ENCODE results near the gene LEUTX. TPM values are rescaled to one million over a fixed set of nuclear protein-coding genes. Genes with fewer than 3 reads are reported as not detected.
"Not testable (repeated sequence)": the region's sequence is repeated elsewhere in the genome, so short reads cannot be mapped to it uniquely, and the experiment has no call there.

The LEUTX gene
- total RNA-seq, 1 donor from 2014 or later = not detected

DNA sequence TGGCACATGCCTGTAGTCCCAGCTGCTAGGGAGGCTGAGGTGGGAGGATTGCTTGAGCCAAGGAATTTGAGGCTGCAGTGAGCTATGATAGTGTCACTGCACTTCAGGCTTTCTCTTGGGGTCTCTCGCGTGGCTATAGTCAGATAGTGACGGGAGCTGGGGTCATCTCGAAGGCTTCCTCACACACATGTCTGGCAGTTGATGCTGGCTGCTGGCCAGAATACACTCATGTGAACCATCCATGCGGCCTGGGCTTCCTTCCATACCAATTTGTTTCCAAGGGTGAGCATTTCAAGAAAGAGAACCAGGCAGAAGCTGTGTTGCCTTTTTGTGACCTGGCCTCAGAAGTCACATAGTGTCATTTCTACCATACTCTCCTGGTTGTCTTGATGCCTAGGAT lies 26.4 kb downstream of the LEUTX start:
- TF ChIP-seq, protein P1, sequence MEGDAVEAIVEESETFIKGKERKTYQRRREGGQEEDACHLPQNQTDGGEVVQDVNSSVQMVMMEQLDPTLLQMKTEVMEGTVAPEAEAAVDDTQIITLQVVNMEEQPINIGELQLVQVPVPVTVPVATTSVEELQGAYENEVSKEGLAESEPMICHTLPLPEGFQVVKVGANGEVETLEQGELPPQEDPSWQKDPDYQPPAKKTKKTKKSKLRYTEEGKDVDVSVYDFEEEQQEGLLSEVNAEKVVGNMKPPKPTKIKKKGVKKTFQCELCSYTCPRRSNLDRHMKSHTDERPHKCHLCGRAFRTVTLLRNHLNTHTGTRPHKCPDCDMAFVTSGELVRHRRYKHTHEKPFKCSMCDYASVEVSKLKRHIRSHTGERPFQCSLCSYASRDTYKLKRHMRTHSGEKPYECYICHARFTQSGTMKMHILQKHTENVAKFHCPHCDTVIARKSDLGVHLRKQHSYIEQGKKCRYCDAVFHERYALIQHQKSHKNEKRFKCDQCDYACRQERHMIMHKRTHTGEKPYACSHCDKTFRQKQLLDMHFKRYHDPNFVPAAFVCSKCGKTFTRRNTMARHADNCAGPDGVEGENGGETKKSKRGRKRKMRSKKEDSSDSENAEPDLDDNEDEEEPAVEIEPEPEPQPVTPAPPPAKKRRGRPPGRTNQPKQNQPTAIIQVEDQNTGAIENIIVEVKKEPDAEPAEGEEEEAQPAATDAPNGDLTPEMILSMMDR (IDR thresholded peaks at IDR 0.05) = no peak
- no peaks in the 10 kb centered on the region for H3K4me1 ChIP-seq
- peaks cover 8% of the 10 kb centered on the region for H3K27me3 ChIP-seq
- no peaks in the 10 kb centered on the region for H3K36me3 ChIP-seq
- ATAC-seq (no peak), DNase-seq (no peak)
- no peak overlapping the region for H3K27ac ChIP-seq
- intact Hi-C loops (cut with DNase I) = no loop called here
- H3K9me3 ChIP-seq = no peaks in the 10 kb centered on the region
- no peak overlapping the region for H3K4me3 ChIP-seq

GRCh38 chr19:39807846-39808364 lies 29.3 kb downstream of the LEUTX start:
- Histone ChIP-seq H3K9me3 (no peaks in the 10 kb centered on the region), H3K27ac (no peak overlapping the region), H3K27me3 (peaks cover 4% of the 10 kb centered on the region), H3K4me1 (no peaks in the 10 kb centered on the region), H3K36me3 (no peaks in the 10 kb centered on the region), H3K4me3 (no peak overlapping the region)
- TF ChIP-seq, protein P1 (IDR thresholded peaks at IDR 0.05) = no peak
- no peak for ATAC-seq
- intact Hi-C loops (cut with DNase I) = no loop called here
- DNase-seq = no peak

- H3K9me3 ChIP-seq; intact Hi-C loops (cut with DNase I); H3K27ac ChIP-seq; H3K4me1 ChIP-seq; H3K27me3 ChIP-seq; H3K36me3 ChIP-seq; ATAC-seq; H3K4me3 ChIP-seq; DNase-seq: not testable (repeated sequence)
These were observed 30.0 kb downstream of the LEUTX start for GRCh38 chr19:39808688-39809087.

- H3K4me3 ChIP-seq = no peak overlapping the region
- H3K9me3 ChIP-seq = no peaks in the 10 kb centered on the region
- no peaks in the 10 kb centered on the region for H3K27me3 ChIP-seq
- ATAC-seq = no peak
- DNase-seq = no peak
- H3K4me1 ChIP-seq = no peaks in the 10 kb centered on the region
- no peak overlapping the region for H3K27ac ChIP-seq
- intact Hi-C loops (cut with DNase I) = no loop called here
- no peaks in the 10 kb centered on the region for H3K36me3 ChIP-seq
- TF ChIP-seq, protein P1 (IDR thresholded peaks at IDR 0.05) = no peak
These were observed 30.7 kb downstream of the LEUTX start for GRCh38 chr19:39809368-39809767.

GRCh38 chr19:39810424-39810823 lies 31.8 kb downstream of the LEUTX start:
- intact Hi-C loops (cut with DNase I) = no loop called here
- Histone ChIP-seq H3K4me1 (no peaks in the 10 kb centered on the region), H3K9me3 (no peaks in the 10 kb centered on the region)

DNA sequence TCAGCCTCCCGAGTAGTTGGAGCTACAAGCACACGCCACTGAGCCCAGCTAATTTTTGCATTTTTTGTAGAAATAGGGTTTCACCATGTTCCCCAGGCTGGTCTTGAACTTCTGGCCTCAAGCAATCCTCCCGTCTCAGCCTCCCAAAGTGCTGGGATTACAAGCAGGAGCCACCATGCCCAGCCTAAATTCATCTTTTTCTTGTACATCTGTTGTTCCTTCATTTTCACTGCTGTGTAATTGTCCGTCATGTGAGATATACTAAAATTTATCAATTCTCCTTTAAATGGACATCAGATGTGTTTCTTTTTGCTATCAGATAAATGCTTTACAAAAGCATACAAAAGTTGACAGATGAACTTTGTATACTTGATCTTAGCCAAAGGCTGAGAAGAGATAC lies 32.4 kb downstream of the LEUTX start:
- H3K36me3 ChIP-seq = no peaks in the 10 kb centered on the region
- no peak overlapping the region for H3K4me3 ChIP-seq
- TF ChIP-seq, protein P1 (IDR thresholded peaks at IDR 0.05) = no peak
- intact Hi-C loops (cut with DNase I) = no loop called here
- no peaks in the 10 kb centered on the region for H3K9me3 ChIP-seq
- H3K4me1 ChIP-seq = no peaks in the 10 kb centered on the region
- DNase-seq (no peak), ATAC-seq (no peak)
- H3K27ac ChIP-seq = no peak overlapping the region
- H3K27me3 ChIP-seq = no peaks in the 10 kb centered on the region

More at GRCh38 chr19:39810424-39810823, 31.8 kb downstream of the LEUTX start:
- Histone ChIP-seq H3K27me3 (no peaks in the 10 kb centered on the region), H3K27ac (no peak overlapping the region), H3K36me3 (no peaks in the 10 kb centered on the region), H3K4me3 (no peak overlapping the region)
- ATAC-seq = no peak
- DNase-seq = no peak
- TF ChIP-seq, protein P1 (IDR thresholded peaks at IDR 0.05) = no peak
